ENCODE measurements around the gene NDFIP1. TPM values are rescaled to one million over a fixed set of nuclear protein-coding genes. Genes with fewer than 3 reads are reported as not detected.

The NDFIP1 gene
- total and polyA plus RNA-seq, 2 of the 13 experiments (the other 11 are each of a cell fraction or from before 2014, with no cell fraction given), result 12.4 to 15.7 TPM

- no peak for TF ChIP-seq ZNF251 (CRISPR knock-in tag; IDR thresholded peaks at IDR 0.05)
- TF ChIP-seq TOE1 (CRISPR knock-in tag; IDR thresholded peaks at IDR 0.05), result no peak
- TF ChIP-seq ZZZ3 (CRISPR knock-in tag; IDR thresholded peaks at IDR 0.05; ENCODE audit: borderline replicate concordance), result 0 out of 2 replicates have a peak, but pooled peaks have one; percentile 19
- no peak for TF ChIP-seq ZBTB37 (CRISPR knock-in tag; IDR thresholded peaks at IDR 0.05)
- peak; percentile 67 to 93; a peak in 3 of 4 replicates for TF ChIP-seq HMGXB4 (CRISPR knock-in tag; IDR thresholded peaks at IDR 0.05; ENCODE audit: borderline replicate concordance in 1 of 2, low read depth in 1 of 2)
- TF ChIP-seq ZFP82 (CRISPR knock-in tag; IDR thresholded peaks at IDR 0.05; ENCODE audit: borderline replicate concordance), result peak; percentile 63; the same call in 1 of the 2 replicates
- no peak for TF ChIP-seq SMAD3 (CRISPR knock-in tag; IDR thresholded peaks at IDR 0.05)
- TF ChIP-seq PRDM15 (CRISPR knock-in tag; IDR thresholded peaks at IDR 0.05), result peak; percentile 47; the same call in 1 of the 2 replicates
- no peak for TF ChIP-seq HNRNPL (IDR thresholded peaks at IDR 0.05; ENCODE audit: low read depth, low read length)
- TF ChIP-seq CSRNP1 (CRISPR knock-in tag; IDR thresholded peaks at IDR 0.05), result peak; percentile 62; the same call in 1 of the 2 replicates
- TF ChIP-seq SP2 (CRISPR knock-in tag; IDR thresholded peaks at IDR 0.05), result peak; percentile 52
- TF ChIP-seq IRX3 (CRISPR knock-in tag; IDR thresholded peaks at IDR 0.05; ENCODE audit: borderline replicate concordance, low read depth), result peak; percentile 83; the same call in 1 of the 2 replicates
- no peak; the same call in 1 of the 2 replicates for TF ChIP-seq BCL6 (CRISPR knock-in tag; IDR thresholded peaks at IDR 0.05)
- no peak for TF ChIP-seq PAF1 (CRISPR knock-in tag; IDR thresholded peaks at IDR 0.05)
- no peak for TF ChIP-seq ZNF136 (CRISPR knock-in tag; IDR thresholded peaks at IDR 0.05; ENCODE audit: low read depth)
- TF ChIP-seq ZNF546 (CRISPR knock-in tag; conservative IDR thresholded peaks at IDR 0.05), result 0 out of 2 replicates have a peak, but pooled peaks have one; percentile 55
- peak; percentile 30 for TF ChIP-seq HNRNPK (IDR thresholded peaks at IDR 0.05; ENCODE audit: low read depth, low read length, poor library complexity, severe bottlenecking)
Observed at GRCh38 chr5:142108432-142109330, at the start of gene NDFIP1 (continued).
